ENCODE data around the gene KRT3.

The KRT3 gene

GRCh38 chr12:52795694-52796428 lies at the start of gene KRT3:
TSS of gene KRT3 (minus strand) at chr12:52796117. CDS start at chr12:52796042, 75 bp downstream.
- DNase-seq = no peak

GRCh38 chr12:52844386-52844785 lies 48.5 kb upstream of the KRT3 start:
- DNase-seq = no peak

- no peak for DNase-seq
Measured at GRCh38 chr12:52839436-52840105, 43.7 kb upstream of the KRT3 start.

GRCh38 chr12:52838609-52839435 lies 42.9 kb upstream of the KRT3 start:
- DNase-seq = no peak

- DNase-seq = peak; percentile 25
Measured at GRCh38 chr12:52837781-52838608, 42.1 kb upstream of the KRT3 start.

GRCh38 chr12:52837413-52837741 lies 41.5 kb upstream of the KRT3 start:
- DNase-seq = peak; percentile 89

- DNase-seq = no peak
Measured at GRCh38 chr12:52836491-52837412, 40.8 kb upstream of the KRT3 start.

- peak; percentile 94 for DNase-seq
Measured at GRCh38 chr12:52836042-52836466, 40.1 kb upstream of the KRT3 start.

- DNase-seq = no peak
Measured at GRCh38 chr12:52835271-52836041, 39.5 kb upstream of the KRT3 start.

- no peak for DNase-seq
Measured at GRCh38 chr12:52834727-52835001, 38.7 kb upstream of the KRT3 start.

- DNase-seq = no peak
Measured at GRCh38 chr12:52833922-52834726, 38.2 kb upstream of the KRT3 start, which contains the start of gene KRT79. TSS of gene KRT79 (minus strand) at chr12:52834311. CDS start at chr12:52834260, 51 bp downstream.

GRCh38 chr12:52832985-52833905 lies 37.3 kb upstream of the KRT3 start:
- no peak for DNase-seq

GRCh38 chr12:52832451-52832850 lies 36.5 kb upstream of the KRT3 start:
- DNase-seq = no peak

GRCh38 chr12:52831251-52831650 lies 35.3 kb upstream of the KRT3 start:
- no peak for DNase-seq

GRCh38 chr12:52829986-52830770 lies 34.3 kb upstream of the KRT3 start:
- DNase-seq = no peak

GRCh38 chr12:52828591-52829021 lies 32.7 kb upstream of the KRT3 start:
- no peak for DNase-seq

GRCh38 chr12:52828156-52828555 lies 32.2 kb upstream of the KRT3 start:
- no peak for DNase-seq

- no peak for DNase-seq
Measured at GRCh38 chr12:52827499-52828090, 31.7 kb upstream of the KRT3 start.

Data from NCI-H226 (cell line).